Bone marrow (tissue), 2 donors: ENCODE results near the gene CTRB1.
A peak's percentile ranks its signal among the peaks of the same experiment; 100 is the strongest.

Source experiments
- DNase-seq, 2 donors: peaks; one replicate each; lab custom pipeline; 2025; lab: John Stamatoyannopoulos, UW

Gene CTRB1

GRCh38 chr16:75218256-75219076 lies at the start of gene CTRB1:
TSS of gene CTRB1 (plus strand) at chr16:75218988. CDS start at chr16:75219008, 20 bp downstream.
- DNase-seq = no peak

GRCh38 chr16:75169899-75170405 lies 48.8 kb upstream of the CTRB1 start:
- no peak for DNase-seq

- no peak for DNase-seq
Measured at GRCh38 chr16:75172578-75172977, 46.2 kb upstream of the CTRB1 start.

GRCh38 chr16:75175074-75175473 lies 43.7 kb upstream of the CTRB1 start:
- DNase-seq = no peak

GRCh38 chr16:75176926-75177325 lies 41.9 kb upstream of the CTRB1 start:
- DNase-seq = no peak

GRCh38 chr16:75179208-75179607 lies 39.6 kb upstream of the CTRB1 start:
- DNase-seq = no peak

- peak in 1 of 2 donors; percentile 12 for DNase-seq
Measured at GRCh38 chr16:75181630-75182029, 37.2 kb upstream of the CTRB1 start.

GRCh38 chr16:75188832-75189477 lies 29.8 kb upstream of the CTRB1 start:
- no peak for DNase-seq

GRCh38 chr16:75189638-75190245 lies 29.0 kb upstream of the CTRB1 start:
- DNase-seq = no peak

GRCh38 chr16:75192606-75193264 lies 26.1 kb upstream of the CTRB1 start:
- DNase-seq = no peak

GRCh38 chr16:75193265-75193650 lies 25.5 kb upstream of the CTRB1 start:
- no peak for DNase-seq

- DNase-seq = no peak
Measured at GRCh38 chr16:75193730-75194444, 24.9 kb upstream of the CTRB1 start.

- no peak for DNase-seq
Measured at GRCh38 chr16:75195811-75196790, 22.7 kb upstream of the CTRB1 start.

- no peak for DNase-seq
Measured at GRCh38 chr16:75196836-75197235, 22.0 kb upstream of the CTRB1 start.

GRCh38 chr16:75197522-75198134 lies 21.2 kb upstream of the CTRB1 start:
- DNase-seq = peak in 1 of 2 donors; percentile 6

GRCh38 chr16:75198135-75198600 lies 20.6 kb upstream of the CTRB1 start:
- DNase-seq = no peak

- no peak for DNase-seq
Measured at GRCh38 chr16:75202069-75202590, 16.7 kb upstream of the CTRB1 start.

- no peak for DNase-seq
Measured at GRCh38 chr16:75203096-75203495, 15.7 kb upstream of the CTRB1 start.

GRCh38 chr16:75203667-75204409 lies 14.9 kb upstream of the CTRB1 start:
- DNase-seq = no peak
